Tibial nerve (tissue), 4 donors: Measurements from ENCODE around the gene OR52H1.

Experiments used
- CTCF ChIP-seq, 5 experiments: fragments of 200-600 bp in 3 of 5; fragments of 450-650 bp in 2 of 5; sonication (generic) in 3 of 5; IDR thresholded peaks; one replicate each; pipeline ENCODE4 v1.5.1; 2016 to 2019; ENCODE audit warnings: antibody characterized with exemption in 5 of 5, mild to moderate bottlenecking in 3 of 5, moderate library complexity in 2 of 5
- EP300 ChIP-seq, 2 donors: sonication (generic); formaldehyde crosslinking; IDR thresholded peaks; one replicate each; pipeline ENCODE4 v1.6.1; 2017; ENCODE audit warnings: antibody characterized with exemption in 2 of 2, mild to moderate bottlenecking in 1 of 2
- POLR2A ChIP-seq, 2 donors: fragments of 450-650 bp; IDR thresholded peaks; one replicate each; pipeline ENCODE4 v1.6.1; 2017; ENCODE audit warnings: antibody characterized with exemption in 2 of 2, mild to moderate bottlenecking in 2 of 2, moderate library complexity in 2 of 2

GRCh38 chr11:5546457-5546856, 1.9 kb downstream of the OR52H1 start:
- no peak for TF ChIP-seq CTCF (IDR thresholded peaks at IDR 0.05)
- TF ChIP-seq POLR2A (IDR thresholded peaks at IDR 0.05): no peak
- no peak for TF ChIP-seq EP300 (IDR thresholded peaks at IDR 0.05)
